HG03025 (cell line): ENCODE results near the gene CDC42BPB.

ENCODE experiments used
- ATAC-seq: cut with Tn5 transposase; IDR thresholded peaks from one replicate; pipeline ENCODE4 v1.9.1; 2021; ENCODE audit warnings: mild to moderate bottlenecking, moderate library complexity; ENCODE audit not compliant: unreplicated experiment, low FRiP score

The CDC42BPB gene

DNA sequence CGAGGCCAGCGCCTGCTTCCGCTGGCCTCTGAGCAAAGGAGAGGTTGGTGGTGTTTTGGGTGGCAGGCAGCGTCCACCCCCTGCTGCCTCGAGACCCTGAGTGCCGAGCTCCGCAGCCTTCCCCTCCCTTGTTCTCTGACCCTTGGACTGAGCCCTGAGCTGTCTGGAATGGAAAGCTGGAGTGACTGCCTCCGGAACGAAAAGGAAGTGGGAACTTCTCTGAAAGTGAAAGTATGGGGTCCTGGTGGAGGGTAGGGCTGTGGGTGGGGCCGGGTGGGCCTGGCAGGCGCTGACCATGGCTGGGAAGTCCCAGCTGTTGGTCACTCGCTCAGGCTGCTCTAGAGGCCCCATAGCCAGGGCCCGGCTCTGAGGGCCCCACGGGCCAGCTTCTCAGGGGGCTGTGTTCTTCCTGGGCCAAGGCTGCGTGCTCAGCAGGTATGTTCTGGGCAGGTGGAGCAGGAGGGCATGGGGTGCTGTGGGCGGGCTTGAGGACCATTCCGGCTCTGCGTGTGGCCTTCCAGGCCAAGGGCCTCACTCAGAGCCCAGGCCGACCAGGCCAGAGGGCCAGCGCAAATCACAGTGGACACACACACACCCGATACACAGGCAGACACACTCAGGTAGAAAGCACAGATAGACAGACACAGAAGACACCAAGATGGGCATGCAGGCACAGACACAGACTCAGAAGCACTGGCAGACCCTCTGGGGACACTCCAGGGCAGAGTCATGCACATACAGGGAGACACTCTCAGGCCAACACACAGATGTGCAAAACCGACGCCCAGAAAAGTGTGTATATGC, 37.3 kb upstream of the CDC42BPB start, which contains the start of gene EXOC3L4:
TSS of gene EXOC3L4 (plus strand) at position 320 of the 804 bp plus-strand sequence. CDS start 5,495 bp downstream, outside the sequence.
- no peak for ATAC-seq

DNA sequence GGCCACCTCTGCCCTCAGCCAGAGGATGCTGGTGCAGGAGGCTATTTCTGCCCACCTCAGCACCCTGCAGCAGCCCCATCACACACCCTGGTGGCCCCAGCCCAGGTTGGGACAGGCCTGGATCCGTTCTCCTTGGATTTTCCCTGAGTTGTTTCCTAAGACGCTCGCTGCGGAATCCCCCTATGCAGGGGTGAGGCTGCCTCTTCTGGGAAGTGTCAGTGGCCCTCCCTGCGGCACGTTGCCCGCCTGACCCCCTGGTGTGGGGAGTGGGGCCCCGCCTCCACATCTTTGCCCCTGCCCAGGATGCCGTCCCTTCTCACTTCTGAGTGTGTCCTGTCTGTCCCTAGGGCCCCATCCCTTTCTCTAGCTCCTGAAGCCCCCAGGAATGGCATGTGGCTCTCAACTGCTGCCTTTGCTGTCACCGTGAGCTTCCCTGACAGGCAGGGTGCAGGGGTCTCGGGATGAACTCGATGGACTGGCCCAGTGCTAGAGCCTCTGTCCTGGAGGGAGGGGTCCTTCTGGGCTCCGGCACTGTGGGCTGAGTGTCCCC, 36.6 kb upstream of the CDC42BPB start:
- ATAC-seq = no peak

DNA sequence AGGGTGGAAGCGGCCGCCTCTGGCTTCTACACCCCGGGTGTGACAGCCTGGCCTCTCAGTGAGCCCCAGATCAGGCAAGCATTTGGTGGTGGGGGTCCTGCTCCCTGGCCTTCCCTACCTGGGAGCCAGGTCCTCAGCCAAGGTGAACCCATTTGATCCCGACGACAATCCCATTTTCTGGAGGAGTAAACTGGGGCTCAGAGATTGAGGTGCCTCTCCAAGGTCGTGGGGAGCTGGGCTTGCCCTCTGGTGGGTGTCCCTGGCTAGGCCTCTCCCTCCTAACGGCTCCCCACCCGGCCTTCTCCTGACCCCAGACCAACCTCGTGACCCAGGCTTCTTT, 34.5 kb upstream of the CDC42BPB start:
- no peak for ATAC-seq

DNA sequence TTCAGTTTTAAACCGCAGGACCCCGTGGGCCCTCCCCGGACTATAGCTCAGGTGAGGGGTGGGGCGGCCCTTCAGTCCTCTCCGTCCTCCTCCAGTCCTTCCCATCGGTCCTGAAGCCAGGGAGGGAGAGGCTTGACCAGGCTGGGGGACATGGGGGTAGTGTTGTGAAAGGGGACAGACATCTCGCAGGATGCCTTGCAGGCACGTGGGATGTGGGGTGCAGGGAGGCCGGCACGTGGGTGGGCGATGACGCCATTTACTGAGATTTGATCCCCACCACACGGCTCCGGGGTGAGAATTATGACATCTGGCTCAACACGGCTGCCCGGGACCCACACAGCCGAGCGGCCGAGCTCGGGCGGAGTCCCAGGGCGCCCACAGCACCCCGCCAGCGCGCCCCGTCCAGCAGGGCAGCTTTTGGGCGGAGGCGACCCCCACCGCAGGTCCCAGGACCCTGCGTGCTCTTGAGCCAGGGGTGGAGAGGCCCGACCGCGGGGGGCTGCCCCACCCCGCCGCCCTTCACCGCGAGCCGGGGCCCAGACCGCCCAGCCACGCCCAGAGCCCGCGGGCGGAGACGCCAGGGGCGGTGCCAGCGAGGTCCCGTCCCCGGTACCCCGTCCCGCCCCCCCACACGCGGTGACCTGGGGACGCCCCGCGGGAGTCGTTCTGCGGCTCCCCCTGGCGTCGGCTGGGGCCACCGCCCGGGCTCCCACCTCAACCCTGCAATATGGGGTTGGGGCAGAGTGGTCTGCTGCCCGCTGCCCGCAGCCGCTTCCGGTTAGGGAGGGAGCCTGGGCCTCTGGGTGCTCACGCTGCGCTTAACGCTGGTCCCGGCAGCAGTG, 33.9 kb upstream of the CDC42BPB start:
- ATAC-seq = no peak

DNA sequence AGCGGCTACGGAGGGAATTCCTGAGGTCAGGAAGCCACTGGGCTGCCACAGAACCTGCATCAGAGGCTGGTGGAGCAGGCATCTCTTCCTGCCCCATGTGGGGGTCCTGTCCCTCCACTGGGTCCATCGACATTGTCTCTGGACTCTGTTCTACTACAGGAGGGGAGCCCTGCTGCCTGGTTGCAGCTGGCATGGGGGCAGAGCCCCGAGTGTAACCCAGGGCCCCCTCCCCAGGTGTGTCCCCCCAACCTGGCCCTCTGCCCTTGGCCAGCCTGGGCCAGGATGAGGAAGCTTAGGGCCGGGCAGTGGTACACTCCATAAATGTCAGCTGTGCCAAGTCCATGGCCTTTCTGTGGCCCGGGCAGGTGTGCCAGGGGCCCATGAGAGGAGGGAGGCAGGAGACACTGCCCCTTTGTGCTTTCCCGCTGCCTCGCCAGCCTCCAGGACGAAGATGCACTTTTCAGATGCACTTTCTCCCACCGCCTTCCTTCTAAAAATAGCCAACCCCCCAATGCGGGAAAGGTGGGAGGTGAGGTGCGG, 33.2 kb upstream of the CDC42BPB start:
- no peak for ATAC-seq

DNA sequence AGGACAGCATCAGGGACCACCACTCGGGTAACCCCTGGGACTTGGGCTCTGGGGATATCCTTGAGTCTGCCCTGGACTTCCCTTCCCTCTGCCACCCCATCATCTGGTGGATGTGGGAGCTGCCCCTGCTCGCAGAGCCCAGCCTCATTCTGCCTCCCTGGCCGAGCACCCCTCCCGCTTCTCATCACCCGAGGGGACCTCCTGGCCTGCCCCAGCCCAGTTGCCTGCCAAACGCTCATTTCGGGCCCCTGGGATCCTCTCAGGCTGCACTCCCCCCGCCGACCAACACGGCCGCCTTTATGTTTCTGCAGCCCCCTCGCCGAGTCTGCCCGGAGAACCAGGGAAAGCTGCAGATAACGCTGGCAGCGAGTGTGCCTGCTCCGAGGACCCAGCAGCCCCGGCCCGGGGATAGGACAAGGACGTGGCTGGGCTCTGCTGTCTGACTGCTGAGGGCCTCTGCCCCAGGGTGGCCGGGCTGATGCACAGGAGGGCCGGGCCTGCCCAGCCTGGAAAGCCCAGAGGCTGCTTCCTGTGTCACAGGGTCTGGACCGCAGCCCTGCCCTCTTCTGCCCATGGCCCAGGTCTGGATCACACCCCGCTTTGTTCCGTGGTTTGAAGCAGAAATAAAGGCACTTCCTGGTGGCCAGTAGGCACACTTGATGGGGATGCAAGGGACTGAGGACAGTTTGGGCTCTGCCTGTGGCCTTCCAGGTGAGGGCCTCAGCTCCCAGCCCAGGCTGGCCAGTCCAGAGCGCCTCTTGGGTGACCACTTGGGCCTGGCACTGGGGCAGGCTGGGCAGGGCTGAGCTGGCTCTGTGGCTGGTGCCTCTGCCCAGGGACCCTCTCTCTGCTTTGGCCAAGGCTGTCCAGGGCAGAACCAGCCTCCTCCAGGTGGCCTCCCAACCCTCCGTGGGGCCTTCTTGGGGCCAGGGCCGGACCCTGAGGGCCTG, 32.3 kb upstream of the CDC42BPB start:
- ATAC-seq = no peak

DNA sequence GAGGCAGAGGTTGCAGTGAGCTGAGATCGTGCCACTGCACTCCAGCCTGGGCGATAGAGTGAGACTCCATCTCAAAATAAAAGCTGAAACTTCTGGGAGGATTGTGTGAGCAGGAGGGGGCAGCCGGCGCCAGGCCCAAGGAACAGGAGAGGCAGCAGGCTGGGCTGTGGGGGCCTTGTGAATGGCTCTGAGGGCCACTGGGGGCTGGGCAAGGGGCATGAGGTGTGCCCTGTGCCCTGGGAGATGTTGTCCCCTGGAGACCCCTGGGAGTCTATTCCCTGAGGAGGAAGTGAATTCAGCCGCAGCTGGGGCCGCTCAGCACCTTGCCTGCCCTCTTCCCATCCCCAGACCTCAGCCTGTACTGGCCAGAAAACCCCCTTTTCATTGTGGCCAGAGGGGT, 31.6 kb upstream of the CDC42BPB start:
- no peak for ATAC-seq

DNA sequence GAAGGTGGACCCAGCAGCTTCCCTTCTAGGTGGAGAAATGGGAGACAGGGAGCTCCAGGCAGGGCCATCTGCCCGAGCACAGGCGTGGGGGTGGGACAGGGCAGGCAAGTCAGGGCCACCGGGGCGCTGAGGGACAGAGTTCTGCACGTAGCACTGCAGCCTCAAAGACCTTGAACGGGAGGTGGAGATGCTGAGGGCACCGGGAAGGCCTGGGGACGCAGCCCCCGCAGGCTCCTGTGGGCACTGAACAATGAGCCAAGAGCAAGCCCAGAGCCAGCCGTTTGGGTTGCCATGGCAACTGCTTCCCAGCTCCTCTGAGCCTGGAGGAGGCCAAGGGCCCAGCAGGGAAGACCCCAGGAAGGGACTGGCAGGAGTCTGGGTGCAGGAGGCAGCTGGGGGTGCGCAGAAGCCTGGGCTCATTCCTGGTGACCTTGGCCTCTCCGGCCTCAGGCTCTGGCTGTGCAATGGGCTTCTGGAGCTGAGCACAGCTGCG, 30.0 kb upstream of the CDC42BPB start:
- no peak for ATAC-seq

DNA sequence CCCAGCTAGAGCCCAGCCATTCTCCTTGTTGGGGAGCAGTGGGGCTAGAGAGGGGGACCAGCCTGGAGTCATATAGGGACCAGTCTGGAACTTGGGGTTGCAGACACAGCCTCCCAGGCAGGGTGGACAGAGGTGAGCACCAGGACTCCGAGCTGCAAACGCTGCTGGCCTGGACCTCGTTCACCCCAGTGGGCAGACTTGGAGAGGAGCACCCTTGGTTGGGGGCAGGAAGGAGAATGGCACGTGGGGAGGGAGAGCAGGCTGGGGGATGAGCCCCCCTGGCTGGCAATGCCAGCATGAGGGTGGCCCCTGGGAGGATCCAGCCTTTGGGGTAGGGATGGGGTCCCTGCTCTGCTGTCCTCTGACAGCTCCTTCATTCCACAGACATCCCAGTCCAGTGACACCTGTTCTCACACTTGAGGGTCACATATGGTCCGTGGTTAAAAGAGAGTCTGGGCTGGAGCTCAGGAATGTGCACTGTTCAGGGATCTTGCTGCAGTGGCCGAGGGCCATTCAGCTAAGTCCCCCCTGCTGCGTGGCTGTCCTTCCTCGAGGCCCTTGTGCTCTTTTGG, 29.5 kb upstream of the CDC42BPB start:
- ATAC-seq = no peak

DNA sequence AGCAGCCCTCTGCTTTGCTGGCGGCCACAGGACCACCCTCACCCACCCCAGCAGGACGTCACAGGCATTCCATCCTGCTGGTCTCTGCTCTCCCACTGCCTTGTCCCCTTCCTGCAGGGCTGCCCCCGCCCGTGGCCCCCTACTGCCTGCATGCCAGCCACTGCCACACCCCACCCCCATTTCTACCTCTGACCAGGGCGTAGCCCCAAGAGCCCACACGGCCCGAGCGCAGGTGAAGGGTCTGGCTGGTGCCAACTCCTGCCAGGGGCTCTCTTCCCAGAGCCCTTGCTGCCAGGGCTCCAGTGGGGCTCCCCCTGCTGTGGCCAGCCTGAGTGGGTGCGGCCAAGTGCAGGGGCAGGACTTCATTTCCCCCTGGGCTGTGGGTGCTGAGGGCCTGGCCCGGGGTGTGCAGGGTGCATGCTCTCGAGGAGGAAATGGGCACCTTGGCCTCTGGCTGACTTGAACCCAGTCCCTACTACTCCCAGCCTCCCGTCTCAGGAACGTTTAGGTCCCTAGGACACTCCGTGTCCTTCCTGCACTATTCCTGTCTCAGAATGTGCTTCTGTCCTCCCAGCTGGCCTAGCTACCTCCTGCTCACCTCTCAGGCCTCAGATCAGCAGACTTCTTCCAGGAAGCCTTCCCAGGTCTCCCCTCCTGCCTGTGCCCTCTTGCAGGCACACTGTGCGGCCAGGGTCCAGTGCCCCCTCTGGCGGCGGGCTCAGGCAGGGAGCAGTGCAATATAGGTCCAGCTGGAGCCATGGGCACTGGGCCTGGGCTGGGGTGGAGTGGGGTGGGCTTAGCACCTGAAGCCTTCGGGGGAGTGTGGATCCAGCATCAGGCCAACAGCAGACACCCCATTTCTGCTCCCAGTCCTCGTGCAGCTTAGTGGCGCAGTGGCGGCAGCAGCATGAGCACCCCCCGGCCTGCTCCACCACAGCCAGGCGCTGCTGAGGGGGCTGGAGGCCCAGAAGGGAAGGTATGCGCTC, 28.1 kb upstream of the CDC42BPB start:
- ATAC-seq = no peak

DNA sequence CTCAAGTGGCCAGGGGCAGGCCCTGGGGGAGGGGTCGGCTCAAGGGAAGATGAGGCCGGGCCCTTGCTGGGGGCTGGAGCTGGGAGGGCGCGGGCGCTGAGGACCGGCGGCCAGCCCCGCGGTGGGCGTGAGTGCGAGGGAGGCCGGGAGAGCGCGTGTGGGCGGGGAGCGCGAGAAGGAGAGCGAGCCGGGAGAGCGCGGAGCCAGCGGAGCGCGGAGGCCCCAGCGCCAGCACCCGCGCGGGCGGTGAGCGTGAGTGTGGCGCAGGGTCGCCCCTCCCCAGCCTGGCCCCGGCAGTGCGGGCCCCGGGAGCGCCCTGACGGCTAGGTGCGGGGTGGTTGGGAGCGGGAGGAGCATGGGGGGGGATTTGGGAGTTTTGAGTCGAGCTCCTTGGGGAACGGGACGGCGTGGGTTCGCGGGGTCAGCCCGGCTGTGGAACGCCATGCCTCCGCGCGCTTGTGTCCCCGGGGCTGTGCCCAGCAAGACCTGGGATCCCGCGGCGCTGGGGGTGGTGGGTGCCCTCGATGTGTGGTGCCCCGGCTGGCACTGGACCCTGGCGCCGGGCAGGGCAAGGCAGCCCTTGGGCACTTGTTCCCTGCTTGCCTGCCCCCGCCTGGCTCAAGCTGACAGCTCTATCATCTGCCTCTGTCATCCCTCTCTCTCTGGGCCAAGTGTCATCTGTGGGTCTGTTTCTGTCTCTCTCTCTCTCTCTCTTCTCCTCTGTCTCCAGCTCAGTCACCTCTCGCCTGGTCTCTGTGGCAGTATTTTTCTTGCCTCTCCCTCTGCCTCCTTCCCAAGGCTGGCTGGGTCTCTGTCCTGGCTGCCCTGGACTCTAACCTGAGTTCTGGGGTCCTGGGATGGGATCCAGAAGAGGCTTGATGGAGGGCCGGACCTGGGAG, 26.9 kb upstream of the CDC42BPB start, which contains the start of gene LBHD2:
TSS of gene LBHD2 (plus strand) at position 190 of the 899 bp plus-strand sequence. CDS start 1,803 bp downstream, outside the sequence.
- no peak for ATAC-seq

DNA sequence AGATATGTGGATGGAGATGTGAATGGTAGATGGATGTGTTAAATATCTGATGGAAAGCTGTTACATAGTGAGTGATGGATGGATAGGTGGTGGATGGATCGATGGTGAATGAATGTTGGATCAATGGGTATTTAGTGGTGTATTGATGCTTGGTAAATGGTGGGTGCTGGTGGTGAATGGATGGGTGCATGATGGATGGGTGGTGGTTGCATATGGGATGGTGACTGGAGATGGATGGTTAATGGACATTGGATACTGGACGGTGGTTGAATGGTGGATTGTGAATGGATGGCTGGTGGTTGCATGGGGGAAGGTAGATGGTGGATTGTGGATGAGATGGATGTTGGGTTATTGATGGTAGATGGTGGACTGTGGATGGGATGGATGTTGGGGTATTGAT, 24.6 kb upstream of the CDC42BPB start:
- no peak for ATAC-seq

DNA sequence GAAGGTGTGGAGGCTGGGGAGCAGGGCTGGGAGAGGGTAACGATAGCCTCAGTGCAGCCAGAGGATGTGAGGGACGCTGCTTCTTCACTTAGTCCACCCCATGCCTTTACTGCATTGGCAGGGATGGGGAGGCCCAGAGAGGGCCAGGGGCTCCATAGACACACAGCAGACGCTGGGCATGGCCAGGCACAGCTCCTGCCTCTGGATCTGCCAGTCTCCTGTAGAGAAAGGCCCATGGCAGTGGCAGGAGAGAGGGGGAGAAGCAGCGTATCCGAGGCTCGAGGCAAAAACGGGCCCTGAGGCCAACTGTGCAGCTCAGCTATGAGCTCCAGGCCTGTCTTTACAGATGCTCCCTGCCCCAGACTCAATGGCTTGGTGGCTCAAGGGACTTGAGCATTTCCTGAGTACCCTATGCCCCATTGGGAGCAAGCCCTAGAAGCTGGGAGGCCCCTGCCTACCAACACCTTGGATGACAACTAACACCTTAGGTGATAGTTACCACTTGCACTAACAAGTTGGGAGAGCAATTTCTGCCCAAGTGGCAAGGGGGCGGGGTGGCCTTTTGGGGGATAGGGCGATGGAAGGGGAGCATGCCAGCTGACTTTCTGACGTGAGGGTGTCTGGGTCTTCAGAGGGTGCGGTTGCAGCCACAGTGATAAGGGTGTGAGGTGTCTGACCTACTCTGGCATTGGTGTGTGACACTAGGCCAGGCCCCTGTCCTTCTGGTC, 21.7 kb upstream of the CDC42BPB start:
- no peak for ATAC-seq

DNA sequence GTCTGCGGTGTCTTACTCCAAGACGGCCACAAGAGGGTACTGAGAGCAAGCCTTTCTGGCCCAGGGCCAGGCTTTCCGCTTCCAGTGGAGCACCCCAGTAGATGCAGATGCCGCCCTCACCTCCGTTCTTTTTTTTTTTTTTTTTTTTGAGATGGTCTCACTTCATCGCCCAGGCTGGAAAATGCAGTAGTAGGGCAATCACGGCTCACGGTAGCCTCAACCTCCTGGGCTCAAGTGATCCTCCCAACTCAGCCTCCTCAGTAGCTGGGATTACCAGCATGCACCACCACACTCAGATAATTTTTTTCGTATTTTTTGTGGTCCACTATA, 21.0 kb upstream of the CDC42BPB start:
- ATAC-seq = no peak

DNA sequence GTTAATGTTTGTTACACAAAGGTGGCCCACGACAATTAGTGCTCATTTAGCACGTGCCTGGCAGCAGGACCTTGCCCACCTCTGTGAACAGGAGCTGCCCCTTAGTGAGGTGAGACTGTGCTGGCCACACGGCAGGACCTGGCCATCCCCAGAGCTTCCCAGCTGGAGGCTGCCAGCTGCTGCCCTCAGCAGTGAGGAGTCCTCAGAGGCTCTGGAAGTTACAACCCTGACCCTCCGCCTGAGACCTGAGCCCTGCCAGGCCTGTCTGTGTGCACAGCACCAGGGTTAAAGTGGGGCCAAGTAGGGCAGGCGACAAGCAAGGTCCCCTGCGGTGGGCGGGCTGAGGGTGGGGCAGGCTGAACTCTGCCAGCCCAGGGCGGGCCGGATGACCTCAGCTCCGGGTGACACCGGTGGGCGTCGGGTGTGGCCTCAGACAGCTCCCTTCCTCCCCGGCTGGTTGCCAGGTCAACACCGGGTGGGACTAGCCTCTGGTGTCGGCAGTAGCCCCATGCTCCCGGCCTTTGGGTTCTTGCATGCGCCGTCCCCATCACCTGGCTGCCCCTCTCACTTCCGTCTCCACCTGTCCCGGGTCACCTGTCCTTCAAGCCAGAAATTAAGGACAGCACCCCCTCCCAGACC, 17.5 kb upstream of the CDC42BPB start:
- ATAC-seq = no peak
